Activated CD4-positive, CD25-positive, alpha-beta regulatory T cell treated with anti-CD3 and anti-CD28 coated beads, Interleukin-2, amount 50 U/mL, for 72 hours (primary cell): Measurements from ENCODE around the gene IRF3.

ENCODE experiments used
- DNase-seq: peaks from one replicate; pipeline ENCODE4 v3.0.0; 2021

IRF3 gene

GRCh38 chr19:49687150-49687549, 21.5 kb upstream of the IRF3 start:
- no peak for DNase-seq

GRCh38 chr19:49686503-49687088, 20.9 kb upstream of the IRF3 start:
- DNase-seq: no peak

GRCh38 chr19:49685845-49686332, 20.2 kb upstream of the IRF3 start:
- no peak for DNase-seq

DNA sequence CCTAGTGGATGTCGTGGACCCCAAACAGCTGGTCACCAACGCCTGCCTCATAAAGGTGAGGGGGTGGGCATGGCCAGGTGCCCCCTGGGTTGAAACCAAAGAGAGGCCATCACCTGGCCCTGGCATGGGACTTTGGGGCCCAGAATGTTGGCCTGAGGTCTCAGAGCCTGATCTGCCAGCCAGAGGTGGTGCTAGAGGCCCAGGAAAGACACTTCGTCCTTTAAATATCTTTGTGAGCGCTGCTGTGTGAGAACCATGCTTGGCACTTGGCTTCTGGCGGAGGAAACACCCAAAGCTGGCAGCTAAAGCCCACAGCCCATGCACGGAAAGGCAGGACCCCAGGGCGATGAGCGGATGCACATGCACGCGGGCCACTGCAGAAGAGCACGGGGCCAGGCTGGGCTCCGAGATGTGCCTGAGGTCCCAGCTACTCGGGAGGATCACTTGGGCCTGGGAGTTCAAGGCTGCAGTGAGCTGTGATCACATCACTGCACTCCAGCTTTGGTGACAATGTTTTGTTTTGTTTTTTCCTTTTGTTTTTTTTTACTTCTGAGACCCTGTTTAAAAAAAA, 19.4 kb upstream of the IRF3 start:
- no peak for DNase-seq

DNA sequence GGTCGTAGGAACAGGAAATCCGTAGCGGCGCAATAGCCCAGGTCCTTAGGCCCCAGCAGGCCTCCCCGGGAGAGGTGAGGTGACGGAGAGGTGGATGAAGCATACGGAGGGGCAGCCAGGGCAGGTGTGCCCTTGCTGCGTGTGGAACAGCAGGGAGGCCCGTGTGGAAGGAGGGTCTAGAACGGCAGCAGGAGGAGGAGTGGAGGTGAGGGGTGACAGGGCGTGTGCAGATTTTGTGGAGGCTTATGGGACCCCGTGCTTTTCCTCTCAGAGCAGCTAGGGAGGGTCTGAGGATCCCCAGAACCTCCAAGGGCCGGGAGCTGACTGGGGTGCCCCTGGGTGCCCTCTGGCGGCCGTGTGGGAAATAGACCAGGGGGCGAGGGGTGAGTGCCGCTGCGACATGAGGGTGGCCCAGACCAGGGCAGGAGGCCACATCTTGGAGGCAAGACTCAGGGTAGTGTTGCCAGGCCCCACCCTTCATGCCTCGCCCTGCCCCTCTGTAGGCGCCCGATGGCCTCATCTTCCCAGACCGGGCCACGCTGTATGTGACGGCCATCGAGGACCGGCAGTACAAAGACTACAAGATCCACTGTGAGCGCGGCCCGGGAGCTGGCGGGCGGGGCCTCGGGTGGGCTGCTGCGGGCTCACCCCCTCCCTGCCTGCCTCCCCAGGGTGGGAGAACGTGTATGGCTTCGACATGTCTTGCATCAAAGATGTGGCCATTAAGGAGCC, 18.8 kb upstream of the IRF3 start:
- no peak for DNase-seq

DNA sequence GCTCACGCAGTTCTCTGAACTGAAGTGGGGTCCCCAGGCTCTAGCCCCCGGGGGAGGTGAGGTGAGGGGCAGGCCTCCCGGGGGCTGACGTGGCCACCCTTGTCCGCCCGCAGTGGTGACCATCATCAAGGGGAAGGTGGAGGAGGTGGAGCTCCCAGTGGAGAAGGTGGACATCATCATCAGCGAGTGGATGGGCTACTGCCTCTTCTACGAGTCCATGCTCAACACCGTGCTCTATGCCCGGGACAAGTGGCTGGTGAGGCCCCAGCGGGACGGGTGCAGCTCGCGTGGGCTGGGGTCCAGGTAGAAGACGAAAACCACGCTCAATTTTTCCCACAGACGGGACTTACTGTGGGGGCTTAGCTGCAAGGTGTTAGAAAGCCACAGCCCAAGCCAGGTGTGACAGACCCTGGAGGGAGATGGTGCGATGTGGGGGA, 18.2 kb upstream of the IRF3 start:
- no peak for DNase-seq

GRCh38 chr19:49682274-49682673, 16.6 kb upstream of the IRF3 start:
- DNase-seq: no peak

DNA sequence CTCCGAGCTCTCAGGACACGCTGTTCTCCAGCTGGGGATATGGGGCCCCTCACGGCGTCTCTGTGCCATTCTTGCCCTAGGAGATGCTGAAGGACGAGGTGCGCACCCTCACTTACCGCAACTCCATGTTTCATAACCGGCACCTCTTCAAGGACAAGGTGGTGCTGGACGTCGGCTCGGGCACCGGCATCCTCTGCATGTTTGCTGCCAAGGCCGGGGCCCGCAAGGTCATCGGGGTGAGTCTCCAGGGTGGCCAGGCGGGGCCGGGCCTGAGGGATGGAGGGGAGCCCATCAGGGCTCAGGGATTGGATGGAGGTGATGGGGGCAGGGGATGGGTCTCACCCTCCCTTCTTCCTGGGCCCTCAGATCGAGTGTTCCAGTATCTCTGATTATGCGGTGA, 16.2 kb upstream of the IRF3 start:
- DNase-seq: no peak

DNA sequence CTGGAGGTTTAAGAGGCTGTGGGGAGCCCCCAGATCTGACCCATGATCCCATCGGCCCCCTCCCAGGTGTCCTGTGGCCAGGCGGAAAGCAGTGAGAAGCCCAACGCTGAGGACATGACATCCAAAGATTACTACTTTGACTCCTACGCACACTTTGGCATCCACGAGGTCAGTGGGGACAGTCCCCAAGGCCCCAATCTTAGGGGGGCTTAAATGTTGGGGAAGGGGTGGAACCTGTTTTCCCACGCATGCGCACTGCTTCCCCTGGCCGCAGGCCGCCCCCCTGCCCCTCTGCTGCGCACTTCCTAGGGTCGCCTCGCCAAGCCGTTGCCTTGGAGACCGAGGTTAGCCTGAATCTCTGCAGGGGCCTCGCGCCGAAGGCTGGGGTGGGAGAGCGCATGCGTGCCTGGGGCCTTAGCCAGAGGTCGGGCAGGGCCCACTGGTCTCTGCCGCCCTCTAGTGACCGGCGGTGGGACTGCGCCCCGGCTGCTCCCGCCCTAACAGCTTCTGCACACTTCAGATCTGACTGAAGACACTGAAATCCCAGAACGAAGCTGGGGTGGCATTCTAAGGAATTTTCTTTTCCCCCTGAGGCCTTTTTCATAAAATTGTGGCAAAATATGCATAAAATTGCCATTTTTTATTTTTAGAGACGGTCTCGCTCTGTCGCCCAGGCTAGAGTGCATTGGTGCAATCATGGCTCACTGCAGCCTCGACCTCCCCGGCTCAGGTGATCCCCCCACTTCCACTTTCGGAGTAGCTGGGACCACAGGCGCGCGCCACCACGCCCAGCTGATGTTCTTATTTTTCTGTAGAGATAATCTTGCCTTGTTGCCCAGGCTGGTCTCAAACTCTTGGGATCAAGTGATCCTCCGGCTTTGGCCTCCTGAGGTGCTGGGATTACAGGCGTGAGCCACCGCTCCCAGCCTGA, 15.0 kb upstream of the IRF3 start:
- peak; percentile 99 for DNase-seq

GRCh38 chr19:49679771-49680413, 14.2 kb upstream of the IRF3 start:
- no peak for DNase-seq

- no peak for DNase-seq
Measured at GRCh38 chr19:49678985-49679770, 13.5 kb upstream of the IRF3 start.

- peak; percentile 75 for DNase-seq
Measured at GRCh38 chr19:49677901-49678674, 12.4 kb upstream of the IRF3 start.

GRCh38 chr19:49677231-49677900, 11.7 kb upstream of the IRF3 start, which contains the start of gene PRMT1:
PRMT1 (plus strand) TSS chr19:49677271; CDS start chr19:49677281, 10 bp downstream.
- peak; percentile 62 for DNase-seq

- DNase-seq: peak; percentile 97
Measured at GRCh38 chr19:49676784-49677230, 11.2 kb upstream of the IRF3 start.

GRCh38 chr19:49676136-49676783, 10.6 kb upstream of the IRF3 start:
- peak; percentile 45 for DNase-seq

DNA sequence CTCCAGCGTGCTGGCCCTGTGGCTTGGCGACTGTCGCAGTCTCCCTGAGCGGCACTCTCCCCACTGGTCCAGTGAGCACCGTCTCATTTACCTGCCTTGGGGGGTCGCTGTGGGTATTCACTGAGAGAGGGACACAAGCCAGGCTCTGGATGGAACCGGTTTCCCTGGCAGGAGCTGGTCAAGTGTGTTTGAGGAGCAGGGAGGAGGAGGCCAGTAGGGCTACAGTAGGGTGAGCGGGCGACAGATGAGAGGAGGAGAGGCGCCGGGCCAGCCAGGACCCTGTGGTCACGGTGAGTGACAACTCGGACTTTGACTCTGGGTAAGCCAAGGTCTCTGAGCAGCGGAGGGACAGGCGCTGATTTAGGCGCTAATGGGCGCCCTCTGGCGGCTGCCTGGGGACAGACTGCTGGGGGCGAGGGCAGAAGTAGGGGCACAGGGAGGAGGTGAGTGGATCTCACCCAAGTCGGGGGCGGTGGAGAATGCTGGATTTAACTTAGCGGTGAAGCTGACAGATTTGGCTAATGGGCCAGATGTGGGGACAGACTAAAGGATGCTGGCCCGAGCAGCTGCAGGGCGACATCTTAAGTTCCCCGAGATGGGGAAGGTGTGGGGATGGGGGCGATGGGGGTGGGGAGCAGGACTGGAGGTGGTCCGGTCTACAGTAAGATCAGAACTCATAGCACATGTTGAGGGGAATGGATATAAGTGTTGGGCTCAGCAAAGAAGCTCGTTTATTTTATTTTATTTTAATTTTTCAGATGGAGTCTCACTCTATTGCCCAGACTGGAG, 6.7 kb upstream of the IRF3 start:
- peak; percentile 80 for DNase-seq

DNA sequence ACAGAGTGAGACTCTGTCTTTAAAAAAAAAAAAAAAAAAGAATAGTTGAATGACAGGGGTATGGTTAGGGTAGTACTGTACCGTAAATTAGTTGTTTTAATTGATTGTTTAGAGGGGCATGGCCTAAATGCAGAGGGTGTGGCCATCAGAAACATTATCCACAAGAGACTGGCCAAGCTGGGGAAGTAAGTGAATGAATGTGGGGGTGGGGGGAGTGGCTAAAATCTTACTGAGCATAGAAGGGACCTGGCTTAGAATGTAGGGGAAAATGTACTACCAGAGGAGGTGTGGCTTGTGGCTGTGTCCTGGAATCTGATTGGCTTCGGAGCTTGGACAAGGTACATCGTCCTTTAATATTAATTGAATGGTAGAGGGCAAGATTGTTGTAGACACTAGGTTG, 3.9 kb upstream of the IRF3 start:
- no peak for DNase-seq

DNA sequence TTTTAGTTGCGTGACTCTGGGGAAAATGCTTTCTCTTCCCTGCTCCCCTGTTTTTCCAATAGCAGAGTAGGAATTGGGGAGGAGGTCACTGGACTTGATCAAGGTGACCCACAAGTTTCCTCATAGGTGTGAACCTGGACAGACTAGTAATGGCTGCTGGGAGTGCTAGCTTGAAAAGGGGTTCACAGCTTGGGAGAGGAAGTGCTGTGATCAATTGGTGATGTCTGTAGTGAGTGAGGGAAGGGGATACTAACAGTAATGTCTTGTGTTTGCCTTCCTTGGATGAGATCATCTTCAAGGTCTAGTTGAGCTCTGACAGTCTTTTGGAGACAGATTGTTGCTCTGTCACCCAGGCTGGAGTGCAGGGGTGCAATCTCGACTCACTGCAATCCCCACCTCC, 1.8 kb upstream of the IRF3 start:
- DNase-seq: no peak

- DNase-seq: no peak
Measured at GRCh38 chr19:49666120-49666444, 425 bp upstream of the IRF3 start.
